ENCODE results near the gene HES5.

DNA sequence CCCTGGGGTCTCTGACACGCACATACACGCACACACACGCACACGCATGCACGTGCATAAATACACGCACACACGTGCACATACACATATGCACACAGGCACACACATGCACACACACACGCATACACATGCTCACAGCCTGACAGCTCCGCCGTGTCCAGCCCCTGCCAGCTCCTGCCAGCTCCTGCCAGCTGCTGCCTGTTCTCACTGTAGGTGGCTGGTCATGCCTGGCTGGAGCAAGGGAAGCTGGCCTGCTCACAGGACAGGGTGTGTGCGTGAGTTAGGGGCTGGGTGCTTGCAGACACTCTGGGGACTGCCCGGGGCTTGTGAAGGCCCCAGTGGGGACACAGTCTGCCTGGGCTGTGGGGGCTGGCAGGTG, 49.1 kb downstream of the HES5 start:
- no peak for TF ChIP-seq REST (IDR thresholded peaks at IDR 0.05; ENCODE audit: borderline replicate concordance)
- no peak for TF ChIP-seq RAD21 (conservative IDR thresholded peaks at IDR 0.05)
- TF ChIP-seq CTCF (IDR thresholded peaks at IDR 0.05; ENCODE audit: poor library complexity, severe bottlenecking) = no peak
- no peak for TF ChIP-seq SMC3 (conservative IDR thresholded peaks at IDR 0.05; ENCODE audit: poor library complexity)
- TF ChIP-seq EZH2 (IDR thresholded peaks at IDR 0.05; ENCODE audit: borderline replicate concordance, insufficient read depth, low read length, poor library complexity, severe bottlenecking) = no peak
- TF ChIP-seq EP300 (conservative IDR thresholded peaks at IDR 0.05; ENCODE audit: poor library complexity, severe bottlenecking) = no peak
- TF ChIP-seq POLR2AphosphoS5 (IDR thresholded peaks at IDR 0.05) = no peak
